HPDE6-E6E7 (cell line): ENCODE data around the gene TMEM214.
A peak's percentile ranks its signal among the peaks of the same experiment; 100 is the strongest.

Experiments
- DNase-seq: peaks from one replicate; pipeline ENCODE4 v3.0.0; 2011; ENCODE audit warnings: missing footprints; ENCODE audit errors: extremely low spot score

TMEM214 gene

GRCh38 chr2:27084297-27085061, 51.7 kb downstream of the TMEM214 start:
- no peak for DNase-seq

- DNase-seq: no peak
Measured at GRCh38 chr2:27085062-27085672, 52.4 kb downstream of the TMEM214 start.

- DNase-seq: peak; percentile 45
Measured at GRCh38 chr2:27085673-27086089, 52.9 kb downstream of the TMEM214 start.

- peak; percentile 95 for DNase-seq
Measured at GRCh38 chr2:27086090-27086723, 53.4 kb downstream of the TMEM214 start.

- peak; percentile 56 for DNase-seq
Measured at GRCh38 chr2:27086724-27087593, 54.2 kb downstream of the TMEM214 start, which contains the start of gene KHK. KHK (plus strand) TSS chr2:27086772; CDS start chr2:27087260, 488 bp downstream.

GRCh38 chr2:27087823-27088410, 55.2 kb downstream of the TMEM214 start:
- DNase-seq: no peak

GRCh38 chr2:27088634-27089033, 55.9 kb downstream of the TMEM214 start:
- no peak for DNase-seq

GRCh38 chr2:27089111-27089954, 56.6 kb downstream of the TMEM214 start:
- no peak for DNase-seq
